ENCODE data around the gene GTPBP3.
"Not testable (repeated sequence)": the region's sequence is repeated elsewhere in the genome, so short reads cannot be mapped to it uniquely, and the experiment has no call there.

The GTPBP3 gene

GRCh38 chr19:17348700-17349099, 11.3 kb downstream of the GTPBP3 start:
- no peak for DNase-seq

GRCh38 chr19:17351815-17352435, 14.6 kb downstream of the GTPBP3 start:
- no peak for DNase-seq

GRCh38 chr19:17352608-17353280, 15.4 kb downstream of the GTPBP3 start:
- no peak for DNase-seq

- DNase-seq, result no peak
These were observed 16.0 kb downstream of the GTPBP3 start for GRCh38 chr19:17353386-17353785.

- DNase-seq, result no peak
These were observed 19.8 kb downstream of the GTPBP3 start for GRCh38 chr19:17357078-17357666.

- DNase-seq, result no peak
These were observed 20.4 kb downstream of the GTPBP3 start for GRCh38 chr19:17357724-17358123.

- no peak for DNase-seq
These were observed 21.0 kb downstream of the GTPBP3 start for GRCh38 chr19:17358395-17358794.

GRCh38 chr19:17359905-17360800, 22.8 kb downstream of the GTPBP3 start:
- no peak for DNase-seq

GRCh38 chr19:17363852-17364605, 26.7 kb downstream of the GTPBP3 start:
- DNase-seq, result not testable (repeated sequence)

- no peak for DNase-seq
These were observed 28.0 kb downstream of the GTPBP3 start for GRCh38 chr19:17365361-17365760.

GRCh38 chr19:17370026-17370587, 32.8 kb downstream of the GTPBP3 start:
- DNase-seq, result no peak

GRCh38 chr19:17376935-17377600, 39.7 kb downstream of the GTPBP3 start, which contains the start of gene PLVAP:
TSS of gene PLVAP (minus strand) at chr19:17377342. CDS start at chr19:17377288, 54 bp downstream.
- no peak for DNase-seq

GRCh38 chr19:17378271-17378670, 40.9 kb downstream of the GTPBP3 start:
- no peak for DNase-seq

- no peak for DNase-seq
These were observed 41.9 kb downstream of the GTPBP3 start for GRCh38 chr19:17379221-17379631.

- no peak for DNase-seq
These were observed 43.2 kb downstream of the GTPBP3 start for GRCh38 chr19:17380426-17381138.

- DNase-seq, result no peak
These were observed 48.7 kb downstream of the GTPBP3 start for GRCh38 chr19:17385878-17386611.

GRCh38 chr19:17389288-17389687, 51.9 kb downstream of the GTPBP3 start:
- no peak for DNase-seq

- DNase-seq, result no peak
These were observed 52.8 kb downstream of the GTPBP3 start for GRCh38 chr19:17389957-17390664.

GRCh38 chr19:17390665-17391370, 53.5 kb downstream of the GTPBP3 start:
- peak; percentile 18 for DNase-seq
